Loucy (cell line): ENCODE measurements around the gene LRSAM1.

ENCODE experiments used
- H2AFZ ChIP-seq: fragments of 200-600 bp; sonication (generic); 2 replicates; pipeline ENCODE4 v1.6.0; 2016; ENCODE audit warnings: antibody characterized with exemption, mild to moderate bottlenecking, low read length, moderate library complexity
- H3F3A ChIP-seq: fragments of 200-600 bp; 2 replicates; pipeline ENCODE4 v1.6.0; 2016; ENCODE audit warnings: antibody characterized with exemption, low read depth, mild to moderate bottlenecking
- H3K27me3 ChIP-seq: fragments of 200-600 bp; sonication (generic); 2 replicates; pipeline ENCODE4 v1.6.1; 2014; ENCODE audit warnings: low read length, mild to moderate bottlenecking; ENCODE audit not compliant: insufficient read depth, poor library complexity, severe bottlenecking
- H3K36me3 ChIP-seq: fragments of 200-600 bp; sonication (generic); 2 replicates; pipeline ENCODE4 v1.6.1; 2016; ENCODE audit warnings: low read length; ENCODE audit not compliant: insufficient read depth
- H3K4me1 ChIP-seq: fragments of 200-600 bp; sonication (generic); 2 replicates; pipeline ENCODE4 v1.5.1; 2014; ENCODE audit warnings: low read length, mild to moderate bottlenecking; ENCODE audit not compliant: insufficient read depth, poor library complexity, severe bottlenecking
- H3K4me2 ChIP-seq: fragments of 200-600 bp; sonication (generic); 2 replicates; pipeline ENCODE4 v1.6.0; 2014; ENCODE audit warnings: antibody characterized with exemption, low read length, low read depth, mild to moderate bottlenecking; ENCODE audit not compliant: poor library complexity, severe bottlenecking
- H3K4me3 ChIP-seq: fragments of 200-600 bp; sonication (generic); 2 replicates; pipeline ENCODE4 v1.5.1; 2014; ENCODE audit warnings: low read length, mild to moderate bottlenecking, mixed read lengths; ENCODE audit not compliant: poor library complexity, severe bottlenecking
- H3K79me2 ChIP-seq: fragments of 200-600 bp; sonication (generic); 2 replicates; pipeline ENCODE4 v1.6.1; 2014; ENCODE audit warnings: low read length; ENCODE audit not compliant: insufficient read depth
- H3K9ac ChIP-seq: fragments of 200-600 bp; sonication (generic); 2 replicates; pipeline ENCODE4 v1.6.0; 2014; ENCODE audit warnings: mild to moderate bottlenecking, low read depth, low read length, moderate library complexity; ENCODE audit not compliant: poor library complexity, severe bottlenecking
- H3K9me2 ChIP-seq: fragments of 200-600 bp; sonication (generic); replicated peaks from 2 replicates; pipeline ENCODE4 v1.6.1; 2016; ENCODE audit warnings: low read depth, low read length, mixed read lengths
- H3K9me3 ChIP-seq: fragments of 200-600 bp; sonication (generic); 2 replicates; pipeline ENCODE4 v1.6.1; 2014; ENCODE audit warnings: mild to moderate bottlenecking, antibody characterized with exemption, low read length, low read depth; ENCODE audit not compliant: insufficient read depth
- H4K20me1 ChIP-seq: fragments of 200-600 bp; sonication (generic); 2 replicates; pipeline ENCODE4 v1.6.0; 2014; ENCODE audit warnings: antibody characterized with exemption, low read length, mild to moderate bottlenecking; ENCODE audit not compliant: insufficient read depth, poor library complexity, severe bottlenecking
- CTCF ChIP-seq: fragments of 200-600 bp; sonication (generic); conservative IDR thresholded peaks from 2 replicates; pipeline ENCODE4 v1.5.1; 2014; ENCODE audit warnings: mild to moderate bottlenecking, antibody characterized with exemption, low read length
- EZH2phosphoT487 ChIP-seq: fragments of 200-600 bp; IDR thresholded peaks from 2 replicates; pipeline ENCODE4 v1.6.1; 2018; ENCODE audit warnings: antibody characterized with exemption, mild to moderate bottlenecking, moderate library complexity, borderline replicate concordance

Gene LRSAM1

GRCh38 chr9:127496974-127497373, 45.7 kb downstream of the LRSAM1 start:
- H3K36me3 ChIP-seq = peaks cover 13% of the 10 kb centered on the region; the same call in 1 of the 2 replicates
- H3F3A ChIP-seq = no peaks in the 10 kb centered on the region

GRCh38 chr9:127497656-127498290, 46.5 kb downstream of the LRSAM1 start:
- Histone ChIP-seq H3K4me1 (peaks cover 13% of the 10 kb centered on the region), H3K4me3 (no peak overlapping the region), H2AFZ (no peak overlapping the region), H3K9ac (no peak overlapping the region), H3K27me3 (no peaks in the 10 kb centered on the region), H3K36me3 (peaks cover 13% of the 10 kb centered on the region; the same call in 1 of the 2 replicates), H3K9me3 (no peaks in the 10 kb centered on the region), H3F3A (no peaks in the 10 kb centered on the region), H4K20me1 (no peaks in the 10 kb centered on the region), H3K79me2 (no peaks in the 10 kb centered on the region), H3K4me2 (no peak overlapping the region), H3K9me2 (no peaks in the 10 kb centered on the region)
- TF ChIP-seq CTCF = no peak
- no peak for TF ChIP-seq EZH2phosphoT487

More at GRCh38 chr9:127496974-127497373, 45.7 kb downstream of the LRSAM1 start:
- Histone ChIP-seq H3K4me1 (peaks cover 13% of the 10 kb centered on the region), H3K9ac (no peak overlapping the region), H3K9me3 (no peaks in the 10 kb centered on the region), H3K27me3 (no peaks in the 10 kb centered on the region), H3K4me2 (no peak overlapping the region), H3K4me3 (no peak overlapping the region), H4K20me1 (no peaks in the 10 kb centered on the region), H3K9me2 (no peaks in the 10 kb centered on the region), H2AFZ (no peak overlapping the region), H3K79me2 (no peaks in the 10 kb centered on the region)
- TF ChIP-seq CTCF (no peak), EZH2phosphoT487 (no peak)

GRCh38 chr9:127498298-127498697, 47.0 kb downstream of the LRSAM1 start:
- Histone ChIP-seq H2AFZ (no peak overlapping the region), H3K36me3 (peaks cover 13% of the 10 kb centered on the region; the same call in 1 of the 2 replicates), H3K4me2 (no peak overlapping the region), H3K27me3 (no peaks in the 10 kb centered on the region), H3K4me1 (peaks cover 13% of the 10 kb centered on the region), H3F3A (no peaks in the 10 kb centered on the region), H4K20me1 (no peaks in the 10 kb centered on the region), H3K4me3 (no peak overlapping the region), H3K9me2 (no peaks in the 10 kb centered on the region), H3K9me3 (no peaks in the 10 kb centered on the region), H3K79me2 (no peaks in the 10 kb centered on the region), H3K9ac (no peak overlapping the region)
- TF ChIP-seq EZH2phosphoT487 (no peak), CTCF (no peak)
